NT2/D1 (cell line): ENCODE results near the gene BRINP2.

ENCODE experiments used
- DNase-seq: peaks from one replicate; pipeline ENCODE4 v3.0.0-alpha.2; 2011; ENCODE audit warnings: low read depth, low spot score
- H3K27me3 ChIP-seq: 2 replicates; pipeline ENCODE4 v1.6.0; 2011; ENCODE audit warnings: mild to moderate bottlenecking; ENCODE audit not compliant: insufficient read length, insufficient read depth
- H3K36me3 ChIP-seq: 2 replicates; pipeline ENCODE4 v1.6.1; 2011; ENCODE audit warnings: mild to moderate bottlenecking, low read length, mixed read lengths; ENCODE audit not compliant: insufficient read depth, insufficient read length
- H3K4me1 ChIP-seq: 2 replicates; pipeline ENCODE4 v1.5.1; 2011; ENCODE audit not compliant: insufficient read depth, insufficient read length
- H3K4me3 ChIP-seq: 2 replicates; pipeline ENCODE4 v1.5.1; 2011; ENCODE audit warnings: low read depth; ENCODE audit not compliant: insufficient read length
- H3K9ac ChIP-seq: 2 replicates; pipeline ENCODE4 v1.6.0; 2011; ENCODE audit warnings: low read depth; ENCODE audit not compliant: insufficient read length
- H3K9me3 ChIP-seq: 2 replicates; pipeline ENCODE4 v1.5.1; 2011; ENCODE audit warnings: mild to moderate bottlenecking, low read length; ENCODE audit not compliant: insufficient read depth
- SUZ12 ChIP-seq: IDR thresholded peaks from 2 replicates; pipeline ENCODE4 v1.6.1; 2011; ENCODE audit not compliant: insufficient read length, insufficient read depth; ENCODE audit errors: extremely low read depth
- YY1 ChIP-seq: IDR thresholded peaks from 2 replicates; pipeline ENCODE4 v1.6.1; 2011; ENCODE audit not compliant: insufficient read length, insufficient read depth
- ZNF274 ChIP-seq: IDR thresholded peaks from 2 replicates; pipeline ENCODE4 v1.6.1; 2011; ENCODE audit warnings: mild to moderate bottlenecking, low read depth, low read length

Gene BRINP2

GRCh38 chr1:177255411-177255810 is 84.7 kb downstream of the BRINP2 start:
- no peaks in the 10 kb centered on the region for H3K36me3 ChIP-seq
- no peak overlapping the region for H3K4me3 ChIP-seq
- no peak for DNase-seq
- TF ChIP-seq ZNF274: no peak
- TF ChIP-seq YY1: no peak
- no peak for TF ChIP-seq SUZ12
- no peaks in the 10 kb centered on the region for H3K27me3 ChIP-seq
- no peaks in the 10 kb centered on the region for H3K9me3 ChIP-seq
- H3K9ac ChIP-seq: no peak overlapping the region
- no peaks in the 10 kb centered on the region for H3K4me1 ChIP-seq

- no peaks in the 10 kb centered on the region for H3K4me1 ChIP-seq
- TF ChIP-seq ZNF274: no peak
- no peak for TF ChIP-seq SUZ12
- TF ChIP-seq YY1: no peak
- H3K9ac ChIP-seq: no peak overlapping the region
- no peaks in the 10 kb centered on the region for H3K27me3 ChIP-seq
- no peaks in the 10 kb centered on the region for H3K36me3 ChIP-seq
- no peak overlapping the region for H3K4me3 ChIP-seq
- no peaks in the 10 kb centered on the region for H3K9me3 ChIP-seq
- DNase-seq: peak; percentile 46
Measured at GRCh38 chr1:177256153-177257075, 85.7 kb downstream of the BRINP2 start.

GRCh38 chr1:177257128-177257527 is 86.4 kb downstream of the BRINP2 start:
- no peaks in the 10 kb centered on the region for H3K36me3 ChIP-seq
- TF ChIP-seq YY1 (no peak), ZNF274 (no peak), SUZ12 (no peak)
- H3K4me3 ChIP-seq: no peak overlapping the region
- H3K9me3 ChIP-seq: no peaks in the 10 kb centered on the region
- H3K27me3 ChIP-seq: no peaks in the 10 kb centered on the region
- no peaks in the 10 kb centered on the region for H3K4me1 ChIP-seq
- no peak overlapping the region for H3K9ac ChIP-seq
- no peak for DNase-seq

- H3K27me3 ChIP-seq: no peaks in the 10 kb centered on the region
Measured at GRCh38 chr1:177257576-177257975, 86.8 kb downstream of the BRINP2 start.

GRCh38 chr1:177270863-177271262 is 100.1 kb downstream of the BRINP2 start:
- DNase-seq: no peak
- Histone ChIP-seq H3K4me1 (no peaks in the 10 kb centered on the region), H3K27me3 (no peaks in the 10 kb centered on the region), H3K9ac (no peak overlapping the region), H3K4me3 (no peak overlapping the region), H3K9me3 (no peaks in the 10 kb centered on the region; the same call in 1 of the 2 replicates), H3K36me3 (no peaks in the 10 kb centered on the region)
- no peak for TF ChIP-seq YY1
- no peak for TF ChIP-seq ZNF274
- TF ChIP-seq SUZ12: no peak

More at GRCh38 chr1:177257576-177257975, 86.8 kb downstream of the BRINP2 start:
- Histone ChIP-seq H3K36me3 (no peaks in the 10 kb centered on the region), H3K4me3 (no peak overlapping the region), H3K9ac (no peak overlapping the region), H3K9me3 (no peaks in the 10 kb centered on the region), H3K4me1 (no peaks in the 10 kb centered on the region)
- TF ChIP-seq SUZ12: no peak
- no peak for TF ChIP-seq YY1
- no peak for TF ChIP-seq ZNF274
- DNase-seq: no peak

- no peak for DNase-seq
- H3K9me3 ChIP-seq: no peaks in the 10 kb centered on the region; the same call in 1 of the 2 replicates
- H3K4me3 ChIP-seq: no peak overlapping the region
- no peaks in the 10 kb centered on the region for H3K27me3 ChIP-seq
- H3K36me3 ChIP-seq: no peaks in the 10 kb centered on the region
- no peak overlapping the region for H3K9ac ChIP-seq
- TF ChIP-seq SUZ12 (no peak), ZNF274 (no peak), YY1 (no peak)
- no peaks in the 10 kb centered on the region for H3K4me1 ChIP-seq
Measured at GRCh38 chr1:177273141-177273540, 102.4 kb downstream of the BRINP2 start.

- Histone ChIP-seq H3K9ac (no peak overlapping the region), H3K27me3 (no peaks in the 10 kb centered on the region), H3K9me3 (no peaks in the 10 kb centered on the region; the same call in 1 of the 2 replicates), H3K4me1 (no peaks in the 10 kb centered on the region), H3K36me3 (no peaks in the 10 kb centered on the region), H3K4me3 (no peak overlapping the region)
- no peak for DNase-seq
- TF ChIP-seq ZNF274 (no peak), SUZ12 (no peak), YY1 (no peak)
Measured at GRCh38 chr1:177274687-177275211, 104.0 kb downstream of the BRINP2 start.
